SK-N-SH (cell line): ENCODE data around the gene AEBP1. TPM values are rescaled to one million over a fixed set of nuclear protein-coding genes. Genes with fewer than 3 reads are reported as not detected.

ENCODE experiments used
- CTCF ChIA-PET: fragments of 300-600, 350-600 bp; formaldehyde crosslinking; extraction: SDS; loops from one replicate; lab custom pipeline; 2021; lab: Yijun Ruan, JAX
- POLR2A ChIA-PET: fragments of 350-600 bp; sonication (Branson Sonifier 250); formaldehyde crosslinking; extraction: SDS; loops from one replicate; lab custom pipeline; 2020; ENCODE audit warnings: antibody characterized with exemption, inconsistent platforms; lab: Yijun Ruan, JAX
- DNase-seq: peaks from one replicate; pipeline ENCODE4 v3.0.0; 2012
- H2AFZ ChIP-seq: fragments of 200-600 bp; sonication (generic); 2 replicates; pipeline ENCODE4 v1.8.1; 2016; ENCODE audit warnings: antibody characterized with exemption, mild to moderate bottlenecking, low read depth
- H3F3A ChIP-seq: fragments of 200-600 bp; sonication (generic); replicated peaks from 2 replicates; pipeline ENCODE3; 2016; ENCODE audit warnings: antibody characterized with exemption, mild to moderate bottlenecking; ENCODE audit not compliant: insufficient read depth
- H3K27ac ChIP-seq, 2 experiments: fragments of 200-500 bp in 1 of 2; fragments of 200-600 bp in 1 of 2; sonication (Bioruptor generic) in 1 of 2; sonication (generic), shearing (Covaris generic) in 1 of 2; 2 replicates each; pipeline versions ENCODE4 v1.5.1 to v1.6.1; 2014 to 2016; ENCODE audit warnings: low read depth in 2 of 2, inconsistent platforms in 1 of 2, low read length in 1 of 2, mild to moderate bottlenecking in 1 of 2, mixed read lengths in 1 of 2
- H3K27me3 ChIP-seq: fragments of 200-600 bp; sonication (generic), shearing (Covaris generic); 2 replicates; pipeline ENCODE4 v1.6.1; 2016; ENCODE audit warnings: mixed run types; ENCODE audit not compliant: insufficient read depth
- H3K36me3 ChIP-seq, 2 experiments: fragments of 200-500 bp in 1 of 2; fragments of 200-600 bp in 1 of 2; sonication (Bioruptor generic) in 1 of 2; sonication (generic) in 1 of 2; replicated peaks in 1 of 2; 2 replicates each; pipeline versions ENCODE3 to v1.5.1; 2014 to 2016; ENCODE audit warnings: low read length in 1 of 2, mild to moderate bottlenecking in 1 of 2; ENCODE audit not compliant: insufficient read depth in 2 of 2, control insufficient read depth in 1 of 2
- H3K4me1 ChIP-seq, 2 experiments: fragments of 200-500 bp in 1 of 2; fragments of 200-600 bp in 1 of 2; sonication (Bioruptor generic) in 1 of 2; sonication (generic), shearing (Covaris generic) in 1 of 2; 2 replicates each; pipeline versions ENCODE4 v1.5.1 to v1.6.1; 2014 to 2016; ENCODE audit warnings: low read depth in 1 of 2, low read length in 1 of 2, mixed run types in 1 of 2; ENCODE audit not compliant: insufficient read depth in 2 of 2, control insufficient read depth in 1 of 2
- H3K4me2 ChIP-seq: fragments of 200-600 bp; sonication (generic), shearing (Covaris generic); 2 replicates; pipeline ENCODE4 v1.6.1; 2017; ENCODE audit warnings: mixed run types
- H3K4me3 ChIP-seq, 2 experiments: fragments of 200-500 bp in 1 of 2; fragments of 200-600 bp in 1 of 2; sonication (Bioruptor generic) in 1 of 2; sonication (generic), shearing (Covaris generic) in 1 of 2; 2 replicates each; pipeline versions ENCODE4 v1.5.1 to v1.8.1; 2014 to 2016; ENCODE audit warnings: low read depth in 2 of 2, inconsistent platforms in 1 of 2, low read length in 1 of 2, mild to moderate bottlenecking in 1 of 2, mixed read lengths in 1 of 2, moderate library complexity in 1 of 2
- H3K79me2 ChIP-seq: fragments of 200-600 bp; sonication (generic); 2 replicates; pipeline ENCODE4 v1.8.1; 2017; ENCODE audit warnings: mild to moderate bottlenecking; ENCODE audit not compliant: insufficient read depth
- H3K9ac ChIP-seq: fragments of 200-600 bp; sonication (generic); 2 replicates; pipeline ENCODE4 v1.6.1; 2017; ENCODE audit warnings: mixed run types
- H3K9me2 ChIP-seq: fragments of 200-600 bp; sonication (generic); 2 replicates; pipeline ENCODE4 v1.6.1; 2017; ENCODE audit warnings: mixed run types
- H3K9me3 ChIP-seq: fragments of 200-600 bp; sonication (generic); 2 replicates; pipeline ENCODE4 v1.6.1; 2017; ENCODE audit warnings: mixed run types, mild to moderate bottlenecking, moderate library complexity
- H4K20me1 ChIP-seq: fragments of 200-600 bp; sonication (generic); 2 replicates; pipeline ENCODE4 v1.6.1; 2017; ENCODE audit warnings: mild to moderate bottlenecking, mixed run types; ENCODE audit not compliant: insufficient read depth
- ELF1 ChIP-seq: IDR thresholded peaks from 2 replicates; pipeline ENCODE4 v1.4.0; 2012
- FOSL2 ChIP-seq: IDR thresholded peaks from 2 replicates; pipeline ENCODE4 v1.4.0; 2012; ENCODE audit warnings: low read depth, mild to moderate bottlenecking, moderate library complexity, borderline replicate concordance
- FOXJ3 ChIP-seq: sonication (generic); formaldehyde crosslinking; IDR thresholded peaks from 2 replicates; pipeline ENCODE4 v1.5.1; 2020; ENCODE audit warnings: mild to moderate bottlenecking, missing genetic modification reagents
- FOXM1 ChIP-seq: IDR thresholded peaks from 2 replicates; pipeline ENCODE4 v1.4.0; 2012; ENCODE audit warnings: low read depth, mild to moderate bottlenecking
- GABPA ChIP-seq: IDR thresholded peaks from 2 replicates; pipeline ENCODE4 v1.4.0; 2012; ENCODE audit warnings: low read depth, mild to moderate bottlenecking
- GATA2 ChIP-seq: sonication (generic); formaldehyde crosslinking; IDR thresholded peaks from 2 replicates; pipeline ENCODE4 v1.5.0; 2020; ENCODE audit warnings: mild to moderate bottlenecking, missing genetic modification reagents
- JUND ChIP-seq: IDR thresholded peaks from 2 replicates; pipeline ENCODE4 v1.4.0; 2012
- MXI1 ChIP-seq: IDR thresholded peaks from 2 replicates; pipeline ENCODE4 v1.6.1; 2012; ENCODE audit warnings: mild to moderate bottlenecking, low read depth, low read length, improper control_type of control experiment
- NFIC ChIP-seq: IDR thresholded peaks from 2 replicates; pipeline ENCODE4 v1.4.0; 2012; ENCODE audit warnings: borderline replicate concordance
- NRF1 ChIP-seq: IDR thresholded peaks from 2 replicates; pipeline ENCODE4 v1.6.1; 2012; ENCODE audit warnings: low read depth, mild to moderate bottlenecking, low read length
- PBX3 ChIP-seq: IDR thresholded peaks from 2 replicates; pipeline ENCODE4; 2012
- RAD21 ChIP-seq: IDR thresholded peaks from 2 replicates; pipeline ENCODE4 v1.6.1; 2012; ENCODE audit warnings: mild to moderate bottlenecking, low read length
- RCOR1 ChIP-seq: fragments of 150-350 bp; IDR thresholded peaks from 2 replicates; pipeline ENCODE4 v1.6.1; 2017; ENCODE audit warnings: antibody characterized with exemption, low read length
- SMC3 ChIP-seq: IDR thresholded peaks from 2 replicates; pipeline ENCODE4 v1.6.1; 2012; ENCODE audit warnings: low read depth, low read length, improper control_type of control experiment
- TCF12 ChIP-seq: IDR thresholded peaks from 2 replicates; pipeline ENCODE4 v1.4.0; 2012
- YY1 ChIP-seq: IDR thresholded peaks from 2 replicates; pipeline ENCODE4 v1.4.0; 2012; ENCODE audit warnings: low read depth, mild to moderate bottlenecking
- ZBTB33 ChIP-seq: IDR thresholded peaks from 2 replicates; pipeline ENCODE4 v1.4.0; 2012; ENCODE audit warnings: low read depth, borderline replicate concordance
- WGBS: methylation state at CpG from one replicate; pipeline ENCODE4 v1.1.6; 2017; ENCODE audit warnings: low lambda C conversion rate; 5-methylcytosine and 5-hydroxymethylcytosine counted together
- polyA plus RNA-seq, 3 experiments: library from polyadenylated mRNA; depleted of rRNA; stranded (reverse); fragments of >200 nt; gene quantifications; 2 replicates each; pipeline ENCODE4 v1.2.3, GENCODE V29; 2012
- TF ChIP-seq, protein P1 (sequence below): IDR thresholded peaks from 2 replicates; pipeline ENCODE4 v1.4.0; 2012; ENCODE audit warnings: low read depth, borderline replicate concordance
- TF ChIP-seq, protein P2 (sequence below): fragments of 150-350 bp; IDR thresholded peaks from 2 replicates; pipeline ENCODE4 v1.6.1; 2016; ENCODE audit warnings: mild to moderate bottlenecking, low read depth, low read length

Gene AEBP1
- polyA plus RNA-seq, 1 of the 3 experiments (the other 2 are of a cell fraction) = 105 TPM

- Histone ChIP-seq H2AFZ (no peak overlapping the region), H3K4me3 (peak overlapping the region; percentile 51 to 66), H3K4me2 (peak overlapping the region; percentile 76), H3K27me3 (no peaks in the 10 kb centered on the region), H3K9ac (peak overlapping the region; percentile 80), H3K9me3 (no peaks in the 10 kb centered on the region), H3K9me2 (no peaks in the 10 kb centered on the region), H3K79me2 (peaks cover 41% of the 10 kb centered on the region), H4K20me1 (no peaks in the 10 kb centered on the region), H3F3A (peaks cover 28% of the 10 kb centered on the region), H3K27ac (peak overlapping the region; percentile 1 to 67; a peak in 3 of 4 replicates), H3K4me1 (peaks cover 29 to 31% of the 10 kb centered on the region in 2 experiments; a peak in 2 of 4 replicates), H3K36me3 (peaks cover 15 to 44% of the 10 kb centered on the region in 2 experiments)
- DNase-seq = peak; percentile 37
- TF ChIP-seq MXI1 = no peak
- no peak for TF ChIP-seq ZBTB33
- no peak for TF ChIP-seq RAD21
- TF ChIP-seq JUND = no peak
- TF ChIP-seq, protein P1, sequence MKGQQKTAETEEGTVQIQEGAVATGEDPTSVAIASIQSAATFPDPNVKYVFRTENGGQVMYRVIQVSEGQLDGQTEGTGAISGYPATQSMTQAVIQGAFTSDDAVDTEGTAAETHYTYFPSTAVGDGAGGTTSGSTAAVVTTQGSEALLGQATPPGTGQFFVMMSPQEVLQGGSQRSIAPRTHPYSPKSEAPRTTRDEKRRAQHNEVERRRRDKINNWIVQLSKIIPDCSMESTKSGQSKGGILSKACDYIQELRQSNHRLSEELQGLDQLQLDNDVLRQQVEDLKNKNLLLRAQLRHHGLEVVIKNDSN = no peak
- TF ChIP-seq FOXJ3 (CRISPR knock-in tag) = no peak
- no peak for TF ChIP-seq FOXM1
- TF ChIP-seq SMC3 = no peak
- no peak for TF ChIP-seq NFIC
- TF ChIP-seq RCOR1 = no peak
- TF ChIP-seq NRF1 = no peak
- TF ChIP-seq PBX3 = no peak
- no peak for TF ChIP-seq GATA2 (CRISPR knock-in tag)
- TF ChIP-seq, protein P2, sequence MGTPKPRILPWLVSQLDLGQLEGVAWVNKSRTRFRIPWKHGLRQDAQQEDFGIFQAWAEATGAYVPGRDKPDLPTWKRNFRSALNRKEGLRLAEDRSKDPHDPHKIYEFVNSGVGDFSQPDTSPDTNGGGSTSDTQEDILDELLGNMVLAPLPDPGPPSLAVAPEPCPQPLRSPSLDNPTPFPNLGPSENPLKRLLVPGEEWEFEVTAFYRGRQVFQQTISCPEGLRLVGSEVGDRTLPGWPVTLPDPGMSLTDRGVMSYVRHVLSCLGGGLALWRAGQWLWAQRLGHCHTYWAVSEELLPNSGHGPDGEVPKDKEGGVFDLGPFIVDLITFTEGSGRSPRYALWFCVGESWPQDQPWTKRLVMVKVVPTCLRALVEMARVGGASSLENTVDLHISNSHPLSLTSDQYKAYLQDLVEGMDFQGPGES = no peak
- no peak for TF ChIP-seq GABPA
- TF ChIP-seq TCF12 = no peak
- TF ChIP-seq FOSL2 = no peak
- no peak for TF ChIP-seq YY1
- no peak for TF ChIP-seq ELF1
- CTCF ChIA-PET = interaction anchor here (0.6 to 2.8 kb wide), 5 partner anchors 9 to 56 kb away, joined by 3 to 12 read pairs (median 5); partner anchors contain the start of gene POLD2
- WGBS = 86% methylated on average over 2 of the region's 2 CpGs
- POLR2A ChIA-PET = interaction anchor here (1.2 to 2.2 kb wide), 4 partner anchors 10 to 40 kb away, joined by 4 to 9 read pairs (median 4); partner anchors contain the start of genes PGAM2 and POLD2
These were observed 1.7 kb downstream of the AEBP1 start for GRCh38 chr7:44105832-44106231.
